Lower leg skin (tissue), 3 donors: ENCODE data around the gene CNTN4.

Experiments used
- POLR2A ChIP-seq, 2 donors: fragments of 450-650 bp; IDR thresholded peaks; one replicate each; pipeline ENCODE4 v1.6.1; 2016 to 2017; ENCODE audit warnings: antibody characterized with exemption in 2 of 2, mild to moderate bottlenecking in 1 of 2, moderate library complexity in 1 of 2
- TF ChIP-seq, protein P1 (sequence below), 3 donors: fragments of 450-650 bp; IDR thresholded peaks; one replicate each; pipeline ENCODE4 v1.5.1; 2016; ENCODE audit warnings: antibody characterized with exemption in 3 of 3, mild to moderate bottlenecking in 3 of 3, moderate library complexity in 2 of 3

DNA sequence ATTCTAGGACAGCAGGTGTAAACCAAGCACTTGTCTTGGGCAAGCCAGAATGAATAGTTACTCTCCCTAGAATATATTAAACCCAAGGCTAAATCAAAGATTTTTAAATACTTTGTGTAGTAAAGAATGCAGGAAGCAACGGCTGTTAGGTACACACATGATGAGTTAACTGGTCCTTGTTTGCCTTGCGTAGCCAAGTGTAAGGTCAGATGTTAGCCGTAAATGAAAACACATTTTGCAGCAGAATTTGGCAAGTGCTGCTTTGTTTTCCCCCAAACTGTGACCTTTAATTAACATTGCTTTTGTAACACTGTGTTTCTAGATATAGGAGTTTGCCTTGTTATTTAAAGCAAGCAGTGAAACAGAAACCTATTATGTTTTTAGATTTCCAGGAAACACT is 642.9 kb downstream of the CNTN4 start:
- TF ChIP-seq, protein P1, sequence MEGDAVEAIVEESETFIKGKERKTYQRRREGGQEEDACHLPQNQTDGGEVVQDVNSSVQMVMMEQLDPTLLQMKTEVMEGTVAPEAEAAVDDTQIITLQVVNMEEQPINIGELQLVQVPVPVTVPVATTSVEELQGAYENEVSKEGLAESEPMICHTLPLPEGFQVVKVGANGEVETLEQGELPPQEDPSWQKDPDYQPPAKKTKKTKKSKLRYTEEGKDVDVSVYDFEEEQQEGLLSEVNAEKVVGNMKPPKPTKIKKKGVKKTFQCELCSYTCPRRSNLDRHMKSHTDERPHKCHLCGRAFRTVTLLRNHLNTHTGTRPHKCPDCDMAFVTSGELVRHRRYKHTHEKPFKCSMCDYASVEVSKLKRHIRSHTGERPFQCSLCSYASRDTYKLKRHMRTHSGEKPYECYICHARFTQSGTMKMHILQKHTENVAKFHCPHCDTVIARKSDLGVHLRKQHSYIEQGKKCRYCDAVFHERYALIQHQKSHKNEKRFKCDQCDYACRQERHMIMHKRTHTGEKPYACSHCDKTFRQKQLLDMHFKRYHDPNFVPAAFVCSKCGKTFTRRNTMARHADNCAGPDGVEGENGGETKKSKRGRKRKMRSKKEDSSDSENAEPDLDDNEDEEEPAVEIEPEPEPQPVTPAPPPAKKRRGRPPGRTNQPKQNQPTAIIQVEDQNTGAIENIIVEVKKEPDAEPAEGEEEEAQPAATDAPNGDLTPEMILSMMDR (IDR thresholded peaks at IDR 0.05), result no peak
- no peak for TF ChIP-seq POLR2A (IDR thresholded peaks at IDR 0.05)
